Hepatocyte (in vitro differentiated cells): ENCODE data around the gene KIF23. TPM values are rescaled to one million over a fixed set of nuclear protein-coding genes. Genes with fewer than 3 reads are reported as not detected.

Source experiments
- DNase-seq: peaks from one replicate; pipeline ENCODE4 v3.0.0-alpha.2; 2016; ENCODE audit warnings: low spot score
- H2AFZ ChIP-seq: fragments of 200-600 bp; sonication (generic); 2 replicates; pipeline ENCODE4 v1.6.0; 2016; ENCODE audit warnings: antibody characterized with exemption, mild to moderate bottlenecking
- H3K27ac ChIP-seq: fragments of 200-600 bp; sonication (generic); 2 replicates; pipeline ENCODE4 v1.5.1; 2016; ENCODE audit warnings: mild to moderate bottlenecking
- H3K27me3 ChIP-seq: fragments of 200-600 bp; sonication (generic); 2 replicates; pipeline ENCODE4 v1.6.1; 2016
- H3K36me3 ChIP-seq: fragments of 200-600 bp; sonication (generic); replicated peaks from 2 replicates; pipeline ENCODE4 v1.5.1; 2016; ENCODE audit warnings: low read depth; ENCODE audit not compliant: insufficient read depth
- H3K4me1 ChIP-seq: fragments of 200-600 bp; sonication (generic); 2 replicates; pipeline ENCODE4 v1.5.1; 2016; ENCODE audit warnings: mild to moderate bottlenecking, moderate library complexity; ENCODE audit not compliant: insufficient read depth
- H3K4me2 ChIP-seq: fragments of 200-600 bp; sonication (generic); 2 replicates; pipeline ENCODE4 v1.6.0; 2016
- H3K4me3 ChIP-seq: fragments of 200-600 bp; sonication (generic); 2 replicates; pipeline ENCODE4 v1.5.1; 2016; ENCODE audit warnings: mild to moderate bottlenecking
- H3K79me2 ChIP-seq: fragments of 200-600 bp; sonication (generic); 2 replicates; pipeline ENCODE4 v1.6.0; 2017; ENCODE audit warnings: mild to moderate bottlenecking
- H3K9me2 ChIP-seq: fragments of 200-600 bp; sonication (generic); replicated peaks from 2 replicates; pipeline ENCODE4 v1.6.0; 2017; ENCODE audit warnings: mild to moderate bottlenecking; ENCODE audit not compliant: insufficient read depth
- H3K9me3 ChIP-seq: fragments of 200-600 bp; sonication (generic); 2 replicates; pipeline ENCODE4 v1.5.1; 2016; ENCODE audit warnings: low read depth, mild to moderate bottlenecking
- H4K20me1 ChIP-seq: fragments of 200-600 bp; sonication (generic); 2 replicates; pipeline ENCODE4 v1.6.0; 2016; ENCODE audit warnings: mild to moderate bottlenecking; ENCODE audit not compliant: insufficient read depth, poor library complexity, severe bottlenecking
- CTCF ChIP-seq: fragments of 200-600 bp; sonication (generic); IDR thresholded peaks from 2 replicates; pipeline ENCODE4 v1.5.1; 2016; ENCODE audit warnings: antibody characterized with exemption, mild to moderate bottlenecking; ENCODE audit not compliant: poor library complexity
- EZH2 ChIP-seq: fragments of 200-600 bp; sonication (generic); IDR thresholded peaks from 2 replicates; pipeline ENCODE4 v1.6.1; 2016; ENCODE audit warnings: antibody characterized with exemption, mild to moderate bottlenecking, borderline replicate concordance
- EZH2phosphoT487 ChIP-seq: fragments of 200-600 bp; sonication (generic); IDR thresholded peaks from one replicate; pipeline ENCODE4 v1.6.1; 2018; ENCODE audit warnings: antibody characterized with exemption, mild to moderate bottlenecking, low read depth, moderate library complexity; ENCODE audit not compliant: unreplicated experiment, severe bottlenecking
- WGBS: methylation state at CpG from one replicate; pipeline ENCODE4 v1.1.6; 2016; ENCODE audit warnings: low lambda C conversion rate; ENCODE audit errors: missing lambda C conversion rate; 5-methylcytosine and 5-hydroxymethylcytosine counted together
- polyA plus RNA-seq: library from polyadenylated mRNA; unstranded; fragments of >200 nt; fragmentation: Nextera tagmentation; extraction: Ambion mirVana; gene quantifications from 2 replicates; pipeline ENCODE4 v1.2.1, GENCODE V29; 2016
- total RNA-seq: library from RNA; depleted of rRNA; stranded (reverse); fragments of >200 nt; gene quantifications from 2 replicates; pipeline ENCODE4 v1.2.3, GENCODE V29; 2014

KIF23 gene
- total RNA-seq (12.0 and 13.9 TPM in 2 replicates), polyA plus RNA-seq (7.6 and 14.1 TPM in 2 replicates)

DNA sequence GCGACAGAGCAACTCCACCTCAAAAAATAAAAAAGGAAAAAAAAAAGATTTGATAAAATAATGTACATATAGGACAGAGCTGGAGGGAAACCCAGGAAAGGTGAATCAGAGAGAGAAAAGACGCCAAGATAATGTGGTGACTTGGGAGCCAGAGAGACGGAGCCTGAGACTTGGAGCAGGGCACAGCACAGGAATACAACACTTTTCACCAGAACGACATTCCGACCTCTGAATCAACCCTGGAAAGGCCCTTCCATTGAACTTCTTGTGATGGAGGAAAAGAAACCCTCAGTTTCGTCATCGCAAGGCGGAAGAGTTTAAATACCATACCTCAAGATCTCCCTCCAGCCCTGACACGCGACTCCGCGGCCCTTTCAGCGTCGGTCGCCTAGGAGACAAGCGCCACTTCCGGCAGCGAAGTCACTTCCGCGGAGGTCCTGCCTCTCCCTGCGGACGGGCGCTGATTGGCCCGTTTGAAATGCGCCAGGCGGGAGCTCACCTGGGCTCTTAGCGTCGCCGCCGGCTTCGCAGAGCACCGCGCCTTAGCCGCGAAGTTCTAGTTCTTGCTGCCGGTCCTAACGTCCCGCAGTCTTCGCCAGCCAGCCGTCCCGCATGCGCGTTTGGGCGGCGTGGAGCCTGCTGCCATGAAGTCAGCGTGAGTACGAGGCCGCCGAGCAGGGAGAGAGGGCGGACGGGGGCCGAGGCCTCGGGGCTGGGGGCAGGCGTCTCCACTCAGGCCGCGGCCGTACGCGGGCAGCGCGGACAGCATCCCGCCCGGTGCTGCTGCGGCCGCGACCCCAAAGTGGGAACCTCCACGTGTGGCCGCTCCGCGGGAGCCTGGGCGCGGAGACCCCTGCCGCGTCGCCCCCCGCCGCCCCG, at the start of gene KIF23:
KIF23 (plus strand) TSS at position 528 of the 879 bp plus-strand sequence; CDS start at position 645, 117 bp downstream.
- no peaks in the 10 kb centered on the region for H3K27me3 ChIP-seq
- no peaks in the 10 kb centered on the region for H3K9me3 ChIP-seq
- H3K4me2 ChIP-seq: peak within 1 kb of the TSS; percentile 75
- H3K4me3 ChIP-seq: peak within 1 kb of the TSS; percentile 76
- no peaks in the 10 kb centered on the region for H3K4me1 ChIP-seq
- no peaks in the 10 kb centered on the region for H3K9me2 ChIP-seq
- TF ChIP-seq EZH2: no peak
- TF ChIP-seq EZH2phosphoT487: no peak
- TF ChIP-seq CTCF: no peak
- no peaks in the 10 kb centered on the region for H3K36me3 ChIP-seq
- DNase-seq: peak; percentile 96
- H4K20me1 ChIP-seq: no peaks in the 10 kb centered on the region
- H3K27ac ChIP-seq: peak within 1 kb of the TSS; percentile 85
- 2% methylated on average over 54 of the region's 78 CpGs for WGBS
- peaks cover 34% of the 10 kb centered on the region for H3K79me2 ChIP-seq
- peak within 1 kb of the TSS; percentile 69 for H2AFZ ChIP-seq

GRCh38 chr15:69367236-69367635, 46.9 kb upstream of the KIF23 start:
- Histone ChIP-seq H3K27ac (no peak overlapping the region), H2AFZ (no peak overlapping the region), H3K9me2 (no peaks in the 10 kb centered on the region), H4K20me1 (no peaks in the 10 kb centered on the region), H3K27me3 (no peaks in the 10 kb centered on the region), H3K36me3 (no peaks in the 10 kb centered on the region), H3K4me1 (no peaks in the 10 kb centered on the region), H3K79me2 (no peaks in the 10 kb centered on the region), H3K4me2 (peak overlapping the region; percentile 48), H3K4me3 (no peak overlapping the region), H3K9me3 (no peaks in the 10 kb centered on the region)
- TF ChIP-seq CTCF (no peak), EZH2phosphoT487 (no peak), EZH2 (no peak)
- no peak for DNase-seq
- WGBS: 51% methylated on average over 3 of the region's 3 CpGs

- H3K4me1 ChIP-seq: no peaks in the 10 kb centered on the region
Measured at GRCh38 chr15:69369631-69370030, 44.5 kb upstream of the KIF23 start.

More at GRCh38 chr15:69369631-69370030, 44.5 kb upstream of the KIF23 start:
- Histone ChIP-seq H3K36me3 (no peaks in the 10 kb centered on the region), H4K20me1 (no peaks in the 10 kb centered on the region), H3K27me3 (no peaks in the 10 kb centered on the region), H3K9me3 (no peaks in the 10 kb centered on the region), H3K79me2 (no peaks in the 10 kb centered on the region), H3K4me2 (no peak overlapping the region), H3K4me3 (no peak overlapping the region), H2AFZ (no peak overlapping the region), H3K9me2 (no peaks in the 10 kb centered on the region), H3K27ac (no peak overlapping the region)
- DNase-seq: no peak
- TF ChIP-seq EZH2phosphoT487 (no peak), CTCF (no peak), EZH2 (no peak)
- WGBS: 73% methylated on average over 2 of the region's 2 CpGs
